HuH-7 (cell line): ENCODE data around the gene PPP1R18.
A peak's percentile ranks its signal among the peaks of the same experiment; 100 is the strongest.
"Not testable (repeated sequence)": the region's sequence is repeated elsewhere in the genome, so short reads cannot be mapped to it uniquely, and the experiment has no call there.

ENCODE experiments used
- DNase-seq: peaks from one replicate; pipeline ENCODE4 v3.0.0; 2011; ENCODE audit warnings: low spot score

PPP1R18 gene

GRCh38 chr6:30719791-30720737, 33.6 kb upstream of the PPP1R18 start, which contains the start of gene TUBB:
TSS of gene TUBB (plus strand) at chr6:30720352. CDS start at chr6:30720507, 155 bp downstream.
- peak; percentile 85 for DNase-seq

GRCh38 chr6:30719356-30719755, 32.9 kb upstream of the PPP1R18 start:
- DNase-seq: no peak

GRCh38 chr6:30717845-30718720, 31.6 kb upstream of the PPP1R18 start:
- DNase-seq: not testable (repeated sequence)

GRCh38 chr6:30717129-30717844, 30.8 kb upstream of the PPP1R18 start, which contains the start of gene MDC1:
TSS of gene MDC1 (minus strand) at chr6:30717281. CDS start at chr6:30715175, 2,106 bp downstream.
- peak; percentile 84 for DNase-seq

DNA sequence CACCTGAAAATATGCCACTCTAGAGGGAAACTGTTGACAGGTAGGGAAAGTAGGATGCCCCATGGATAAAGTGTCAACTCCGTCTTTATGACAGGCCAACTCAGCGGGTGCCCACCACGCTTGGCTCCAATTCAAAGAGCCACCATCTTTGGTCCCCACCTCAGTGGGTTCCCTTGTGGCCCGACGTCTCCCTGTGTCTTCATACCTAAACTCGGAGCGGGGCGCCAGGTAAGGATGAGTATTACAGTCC, 30.4 kb upstream of the PPP1R18 start:
- no peak for DNase-seq

DNA sequence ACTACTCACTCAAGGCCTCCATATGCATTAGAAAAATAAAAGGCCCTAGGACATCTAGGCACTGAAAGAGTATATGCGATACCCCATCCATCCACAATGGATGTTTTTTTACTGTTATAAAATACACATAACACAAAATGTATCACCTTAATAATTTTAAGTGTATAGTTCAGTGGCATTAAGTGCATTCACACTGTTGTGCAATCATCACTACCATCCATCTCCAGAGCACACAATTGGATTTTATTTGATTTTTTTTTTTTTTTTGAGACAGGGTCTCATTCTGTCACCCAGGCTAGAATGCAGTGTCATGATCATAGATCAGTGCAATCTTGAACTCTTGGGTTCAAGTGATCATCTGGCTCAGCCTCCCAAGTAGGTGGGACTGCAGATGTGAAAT, 27.8 kb upstream of the PPP1R18 start:
- no peak for DNase-seq

DNA sequence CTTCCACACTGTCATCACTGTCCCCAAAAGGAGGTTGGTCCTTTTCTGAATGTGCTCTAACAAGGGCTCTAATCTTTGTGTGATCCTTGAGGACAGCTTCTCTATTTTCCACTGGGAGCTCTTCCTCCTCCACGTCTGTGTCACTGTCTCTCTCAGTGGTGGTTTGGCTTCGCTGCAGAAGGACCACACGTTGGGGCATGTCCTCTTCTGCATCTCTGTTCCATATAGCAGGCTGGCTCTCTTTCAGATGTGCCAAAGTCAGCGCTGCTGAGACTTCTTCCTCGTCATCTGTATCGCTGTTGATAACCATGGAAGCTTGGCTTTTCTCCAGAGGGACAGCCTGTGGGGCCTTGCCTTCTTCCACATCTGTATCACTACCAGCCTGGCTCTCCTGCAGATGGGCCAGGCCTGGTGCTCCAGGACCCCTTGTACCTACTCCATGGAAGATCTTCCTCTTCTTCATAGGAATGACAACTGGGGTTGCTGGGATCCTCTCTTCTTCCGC, 26.0 kb upstream of the PPP1R18 start:
- DNase-seq: no peak

DNA sequence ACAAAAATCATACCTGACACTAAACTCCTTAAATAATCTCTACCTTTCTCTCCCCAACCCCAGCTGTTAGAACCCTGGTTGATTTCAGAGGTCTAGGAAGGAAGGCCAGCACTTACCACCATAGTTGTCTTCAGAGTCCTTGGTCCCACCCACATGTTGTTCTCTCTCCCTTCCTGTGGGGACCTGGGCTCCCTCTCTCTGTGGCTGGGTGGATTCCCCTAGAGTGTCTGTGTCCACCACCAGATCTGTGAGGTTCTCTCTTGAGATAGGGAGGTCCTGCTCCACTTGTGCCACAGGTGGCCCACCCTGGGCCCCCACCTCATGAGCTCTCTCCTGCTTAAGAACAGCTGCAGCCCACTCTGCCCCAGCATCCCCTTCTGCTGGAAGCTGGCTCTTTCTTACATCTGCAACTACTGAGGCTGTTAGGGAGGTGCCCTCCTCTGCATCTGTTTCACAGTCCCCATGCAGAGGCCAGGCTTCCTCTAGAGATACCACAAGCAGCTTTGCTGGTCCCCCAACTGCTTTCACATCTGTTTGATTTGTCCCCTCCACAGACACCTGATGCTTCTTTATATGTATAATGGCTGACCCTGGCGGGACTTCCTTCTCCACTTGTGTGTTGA, 25.4 kb upstream of the PPP1R18 start:
- no peak for DNase-seq

- no peak for DNase-seq
Measured at GRCh38 chr6:30709101-30709868, 22.8 kb upstream of the PPP1R18 start.

- DNase-seq: no peak
Measured at GRCh38 chr6:30707281-30707850, 20.9 kb upstream of the PPP1R18 start.

GRCh38 chr6:30705620-30706019, 19.2 kb upstream of the PPP1R18 start:
- DNase-seq: no peak

GRCh38 chr6:30703821-30704220, 17.4 kb upstream of the PPP1R18 start:
- no peak for DNase-seq

DNA sequence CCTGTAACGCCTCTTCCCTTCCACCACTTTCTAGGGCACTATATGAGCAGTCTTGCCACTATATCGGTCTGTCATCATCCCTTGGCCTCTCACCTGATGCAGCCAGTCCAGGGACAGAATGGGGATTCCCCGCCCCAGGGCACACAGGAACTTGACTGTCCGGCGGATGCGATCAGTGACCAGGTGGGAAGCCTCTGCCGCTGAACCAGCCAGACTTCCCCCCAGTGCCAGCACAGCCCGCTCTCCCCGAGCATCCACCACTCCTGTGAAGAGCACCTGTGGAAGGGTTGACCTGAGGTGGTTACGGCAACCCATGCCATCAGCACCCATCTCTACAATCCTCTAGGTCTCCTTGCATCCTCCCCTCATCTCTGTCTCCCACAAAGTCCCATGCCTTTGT, 16.6 kb upstream of the PPP1R18 start:
- DNase-seq: no peak

- DNase-seq: no peak
Measured at GRCh38 chr6:30700340-30700739, 13.9 kb upstream of the PPP1R18 start.

GRCh38 chr6:30696432-30696831, 10.0 kb upstream of the PPP1R18 start:
- no peak for DNase-seq

- DNase-seq: no peak
Measured at GRCh38 chr6:30691208-30691847, 4.9 kb upstream of the PPP1R18 start.

DNA sequence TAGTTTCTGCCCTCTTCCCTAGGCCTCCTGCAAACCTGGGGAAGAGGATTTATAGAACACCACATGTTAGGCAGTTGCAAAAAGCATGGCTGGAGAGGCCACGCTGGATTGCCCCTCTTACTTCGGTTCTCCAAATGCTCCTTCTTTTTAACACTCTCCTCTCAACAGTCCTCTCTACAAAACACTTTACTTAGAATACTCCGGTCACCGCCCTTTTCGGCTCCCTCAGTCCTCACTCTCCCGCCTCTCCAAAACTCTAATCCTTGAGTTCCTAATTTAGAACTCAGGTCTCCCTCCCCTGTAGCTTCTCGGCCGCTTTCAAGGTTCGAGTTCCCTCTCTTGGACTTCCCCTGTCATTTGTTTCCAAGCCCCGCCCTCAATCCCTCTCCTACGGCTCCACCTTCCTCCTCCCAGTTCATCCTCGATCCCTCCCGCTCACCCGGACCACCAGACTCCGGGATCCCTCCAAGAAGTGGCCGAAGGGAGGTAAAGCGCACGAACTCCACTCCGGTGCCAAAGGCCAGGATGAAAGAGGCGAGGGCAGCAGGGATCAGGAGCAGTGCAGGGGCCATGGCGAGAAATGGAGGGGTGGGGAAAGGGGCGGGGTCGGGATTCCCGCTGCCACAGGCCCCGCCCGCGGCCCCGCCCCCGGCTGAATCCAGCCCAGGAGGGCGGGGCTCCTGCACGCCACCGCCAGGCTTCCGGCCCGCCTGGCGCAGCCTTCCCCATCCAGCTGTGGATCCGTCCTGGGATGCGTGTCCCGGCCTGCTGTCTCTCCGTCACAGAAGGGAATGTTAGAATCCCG, 4.2 kb upstream of the PPP1R18 start, which contains the start of gene NRM:
Gene NRM, minus strand, starts transcription at position 582 of the 805 bp plus-strand sequence. Its CDS starts 10 bp downstream, at position 572.
- peak; percentile 75 for DNase-seq

- no peak for DNase-seq
Measured at GRCh38 chr6:30689985-30690384, 3.5 kb upstream of the PPP1R18 start.
